ENCODE data around the gene POLRMT.

Gene POLRMT

DNA sequence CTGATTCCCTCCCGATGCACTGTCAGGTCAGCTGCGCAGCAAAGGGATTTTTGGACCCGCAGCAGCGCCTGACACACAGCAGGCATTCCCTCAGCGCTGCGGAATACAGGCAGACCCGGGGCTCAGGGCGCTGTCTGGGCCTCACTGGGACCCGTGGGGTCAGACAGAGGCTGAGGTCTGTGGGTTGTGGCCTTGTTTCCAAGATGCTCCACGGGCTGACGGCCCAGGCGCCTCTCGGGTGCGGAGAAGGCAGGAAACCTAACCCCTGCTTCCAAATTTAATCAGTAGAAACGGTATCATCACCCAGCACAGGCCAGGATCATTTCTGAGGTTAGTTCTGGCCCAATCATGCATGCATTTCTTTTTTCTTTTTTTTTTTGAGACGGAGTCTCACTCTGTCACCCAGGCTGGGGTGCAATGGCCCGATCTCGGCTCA lies 30.4 kb upstream of the POLRMT start:
- H3K36me3 ChIP-seq (replicated peaks), result peaks cover 1% of the 10 kb centered on the region
- H3K27ac ChIP-seq, result peak overlapping the region; percentile 49
- in situ Hi-C loops (cut with HindIII; ENCODE audit: low pct_ligation_motif_present, low sequenced_read_pairs), result no loop called here
- TF ChIP-seq, protein P1, sequence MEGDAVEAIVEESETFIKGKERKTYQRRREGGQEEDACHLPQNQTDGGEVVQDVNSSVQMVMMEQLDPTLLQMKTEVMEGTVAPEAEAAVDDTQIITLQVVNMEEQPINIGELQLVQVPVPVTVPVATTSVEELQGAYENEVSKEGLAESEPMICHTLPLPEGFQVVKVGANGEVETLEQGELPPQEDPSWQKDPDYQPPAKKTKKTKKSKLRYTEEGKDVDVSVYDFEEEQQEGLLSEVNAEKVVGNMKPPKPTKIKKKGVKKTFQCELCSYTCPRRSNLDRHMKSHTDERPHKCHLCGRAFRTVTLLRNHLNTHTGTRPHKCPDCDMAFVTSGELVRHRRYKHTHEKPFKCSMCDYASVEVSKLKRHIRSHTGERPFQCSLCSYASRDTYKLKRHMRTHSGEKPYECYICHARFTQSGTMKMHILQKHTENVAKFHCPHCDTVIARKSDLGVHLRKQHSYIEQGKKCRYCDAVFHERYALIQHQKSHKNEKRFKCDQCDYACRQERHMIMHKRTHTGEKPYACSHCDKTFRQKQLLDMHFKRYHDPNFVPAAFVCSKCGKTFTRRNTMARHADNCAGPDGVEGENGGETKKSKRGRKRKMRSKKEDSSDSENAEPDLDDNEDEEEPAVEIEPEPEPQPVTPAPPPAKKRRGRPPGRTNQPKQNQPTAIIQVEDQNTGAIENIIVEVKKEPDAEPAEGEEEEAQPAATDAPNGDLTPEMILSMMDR (IDR thresholded peaks at IDR 0.05; ENCODE audit: low read depth, low read length, missing control alignments), result no peak
- H3K27me3 ChIP-seq (replicated peaks), result no peaks in the 10 kb centered on the region
- DNase-seq, result no peak
- H3K4me3 ChIP-seq (ENCODE audit: low read depth, low read length), result peak overlapping the region; percentile 52

DNA sequence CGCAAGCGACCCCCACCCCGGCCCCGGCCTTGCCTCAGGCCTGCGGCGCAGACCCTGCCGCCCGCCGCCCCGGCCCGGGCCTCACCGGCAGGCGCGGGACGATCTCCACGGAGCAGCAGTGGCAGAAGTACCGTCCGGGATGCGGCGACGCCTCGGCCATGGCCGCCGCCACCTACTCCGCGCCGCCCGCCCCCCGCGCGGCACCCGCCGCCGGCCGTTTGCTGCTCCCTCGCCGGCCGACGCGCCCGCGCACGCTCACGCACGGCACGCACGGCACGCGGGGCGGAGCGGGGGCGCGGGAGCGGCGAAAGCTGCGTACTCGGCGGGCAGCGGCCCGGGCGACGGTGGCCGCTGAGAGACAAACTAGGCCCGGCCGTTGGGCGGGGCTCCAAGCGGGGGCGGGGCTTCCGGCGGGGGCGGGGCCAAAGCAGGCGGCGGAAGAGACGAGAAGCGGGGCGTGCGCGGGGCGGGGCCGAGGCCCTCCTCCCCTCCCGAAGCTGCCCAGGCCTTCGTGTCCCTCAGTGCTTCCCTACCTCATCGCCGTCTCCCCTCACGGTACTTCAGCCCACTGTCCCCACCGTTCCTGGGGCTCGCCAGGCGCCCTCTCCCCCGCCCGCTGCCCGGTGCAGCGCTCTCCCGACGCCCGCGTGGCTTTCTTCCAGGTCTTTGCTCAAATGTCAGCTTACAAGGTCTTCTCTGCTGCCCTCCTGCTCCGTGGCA lies 29.8 kb upstream of the POLRMT start, which contains the start of gene RNF126:
Gene RNF126, minus strand, starts transcription at position 253 of the 720 bp plus-strand sequence. Its CDS starts 93 bp downstream, at position 160.
- peak; percentile 86 for DNase-seq
- Histone ChIP-seq H3K4me3 (ENCODE audit: low read depth, low read length) (peak within 1 kb of the TSS; percentile 88), H3K36me3 (replicated peaks) (peaks cover 4% of the 10 kb centered on the region), H3K27me3 (replicated peaks) (no peaks in the 10 kb centered on the region), H3K27ac (peak within 1 kb of the TSS; percentile 87)
- TF ChIP-seq, protein P1 (IDR thresholded peaks at IDR 0.05; ENCODE audit: low read depth, low read length, missing control alignments), result no peak
- in situ Hi-C loops (cut with HindIII; ENCODE audit: low pct_ligation_motif_present, low sequenced_read_pairs), result no loop called here

DNA sequence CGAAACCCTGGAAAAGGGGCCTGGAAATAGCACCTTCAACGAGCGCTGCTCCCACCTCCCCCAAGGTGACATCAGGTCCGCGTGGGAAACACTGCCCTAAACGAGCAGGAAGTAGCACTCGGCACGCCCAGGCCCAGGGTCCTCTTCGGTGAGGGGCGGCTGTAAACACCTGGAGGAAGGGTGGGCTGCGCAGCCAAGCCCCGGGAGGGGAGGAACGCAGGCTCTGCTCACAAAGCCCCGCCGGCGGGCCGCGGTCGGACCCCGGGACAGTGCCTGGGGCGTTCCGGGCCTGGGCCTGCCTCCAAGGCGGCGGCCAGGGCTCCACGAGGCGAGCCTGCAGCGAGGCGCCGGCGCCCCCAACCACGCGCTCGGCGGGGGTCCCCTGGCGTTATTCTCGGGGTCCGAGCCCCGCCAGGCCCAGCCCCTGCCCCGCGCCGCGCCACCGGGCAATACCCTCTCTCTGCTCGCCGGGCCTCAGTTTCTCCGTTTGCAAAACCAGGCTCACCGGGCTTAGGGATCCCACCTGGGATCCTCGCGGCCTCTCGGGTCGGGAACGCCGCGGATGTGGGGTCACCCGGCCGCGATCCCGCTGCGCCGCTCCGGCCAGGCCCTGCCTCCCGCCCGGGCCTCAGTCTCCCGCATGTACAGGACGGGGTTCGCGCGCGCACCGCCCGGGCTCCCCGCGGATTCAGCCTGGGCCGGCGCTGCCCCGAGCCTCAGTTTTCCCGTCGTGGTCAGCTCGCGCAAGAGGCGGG lies 29.0 kb upstream of the POLRMT start:
- no peaks in the 10 kb centered on the region for H3K27me3 ChIP-seq (replicated peaks)
- no peak for DNase-seq
- peaks cover 6% of the 10 kb centered on the region for H3K36me3 ChIP-seq (replicated peaks)
- TF ChIP-seq, protein P1 (IDR thresholded peaks at IDR 0.05; ENCODE audit: low read depth, low read length, missing control alignments), result no peak
- peak overlapping the region; percentile 87 for H3K27ac ChIP-seq
- in situ Hi-C loops (cut with HindIII; ENCODE audit: low pct_ligation_motif_present, low sequenced_read_pairs), result no loop called here
- peak overlapping the region; percentile 88 for H3K4me3 ChIP-seq (ENCODE audit: low read depth, low read length)

DNA sequence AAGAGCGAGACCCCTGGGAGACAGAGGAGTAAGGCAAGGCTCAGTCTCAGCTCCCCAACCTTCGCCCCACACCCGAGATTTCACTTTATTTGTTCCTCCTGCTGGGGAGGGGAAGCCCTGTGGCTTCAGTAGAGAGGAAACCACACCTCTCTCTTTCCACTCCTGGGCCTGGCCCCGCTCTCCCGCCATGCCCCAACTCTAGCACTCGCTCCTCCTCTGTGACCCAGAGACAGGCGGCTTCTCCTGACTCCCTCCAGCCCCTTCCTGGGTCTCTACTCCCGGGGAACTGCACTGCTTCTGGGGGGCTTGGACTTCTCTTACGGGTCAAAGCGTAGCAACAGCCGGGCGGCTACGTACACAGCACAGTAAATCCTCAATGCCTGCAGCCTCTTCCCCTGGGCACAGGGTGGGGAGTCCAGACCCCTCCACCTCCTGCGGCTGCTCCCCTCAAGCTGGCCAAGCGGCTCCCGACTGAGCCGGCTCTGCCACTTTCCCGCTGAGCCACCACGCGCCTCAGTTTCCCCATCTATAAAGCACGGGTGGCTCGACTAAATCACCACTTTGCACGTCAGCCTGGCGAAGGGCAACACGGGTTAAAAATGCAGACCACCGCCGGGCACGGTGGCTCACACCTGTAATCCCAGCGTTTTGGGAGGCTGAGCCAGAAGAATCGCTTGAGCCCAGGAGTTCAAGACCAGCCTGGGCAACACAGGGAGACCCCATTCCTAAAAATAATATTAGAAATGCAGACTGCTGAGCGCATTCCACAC lies 28.3 kb upstream of the POLRMT start:
- in situ Hi-C loops (cut with HindIII; ENCODE audit: low pct_ligation_motif_present, low sequenced_read_pairs), result no loop called here
- H3K36me3 ChIP-seq (replicated peaks), result peaks cover 10% of the 10 kb centered on the region
- no peaks in the 10 kb centered on the region for H3K27me3 ChIP-seq (replicated peaks)
- no peak for DNase-seq
- peak overlapping the region; percentile 88 for H3K4me3 ChIP-seq (ENCODE audit: low read depth, low read length)
- TF ChIP-seq, protein P1 (IDR thresholded peaks at IDR 0.05; ENCODE audit: low read depth, low read length, missing control alignments), result no peak
- H3K27ac ChIP-seq, result peak overlapping the region; percentile 87

DNA sequence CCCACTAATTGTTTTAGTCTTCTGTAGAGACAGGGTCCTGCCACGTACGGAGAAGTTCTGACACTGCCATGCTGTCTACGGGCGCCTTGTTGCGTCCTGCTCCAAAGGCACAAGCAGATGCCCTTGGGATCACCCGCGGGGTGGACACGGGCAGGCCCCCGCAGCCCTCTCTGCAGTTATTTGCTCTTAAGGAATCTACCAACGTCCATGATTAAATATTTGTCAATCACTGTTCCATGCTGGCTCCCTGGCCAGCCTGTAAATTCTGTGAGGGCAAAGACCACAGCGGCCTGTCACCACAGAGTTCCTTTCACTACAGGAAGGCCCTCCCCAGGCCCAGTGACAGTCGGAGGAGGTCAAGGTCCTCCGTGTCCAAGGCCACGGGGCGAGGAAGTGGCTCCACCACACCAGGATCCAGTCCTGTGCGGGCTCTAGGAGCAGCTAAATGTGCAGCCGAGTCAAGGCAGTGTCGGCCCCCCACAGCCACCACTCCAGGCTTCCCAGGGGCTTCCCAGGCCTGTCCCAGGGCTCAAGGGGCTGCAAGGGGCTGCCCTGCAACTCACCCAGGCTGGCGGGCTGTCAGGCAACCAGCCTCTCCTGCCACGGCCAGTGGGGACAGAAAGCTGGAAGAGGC lies 27.6 kb upstream of the POLRMT start:
- in situ Hi-C loops (cut with HindIII; ENCODE audit: low pct_ligation_motif_present, low sequenced_read_pairs), result no loop called here
- TF ChIP-seq, protein P1 (IDR thresholded peaks at IDR 0.05; ENCODE audit: low read depth, low read length, missing control alignments), result no peak
- H3K36me3 ChIP-seq (replicated peaks), result peaks cover 14% of the 10 kb centered on the region
- H3K27me3 ChIP-seq (replicated peaks), result no peaks in the 10 kb centered on the region
- no peak for DNase-seq
- peak overlapping the region; percentile 88 for H3K4me3 ChIP-seq (ENCODE audit: low read depth, low read length)
- H3K27ac ChIP-seq, result peak overlapping the region; percentile 87
